Gastrocnemius medialis (tissue), 4 donors: ENCODE results near the gene RPN2.

Experiments
- POLR2A ChIP-seq, 2 donors: fragments of 450-650 bp; IDR thresholded peaks; one replicate each; pipeline ENCODE4 v1.6.1; 2017; ENCODE audit warnings: antibody characterized with exemption in 2 of 2, mild to moderate bottlenecking in 2 of 2, moderate library complexity in 2 of 2
- TF ChIP-seq, protein P1 (sequence below), 5 experiments: fragments of 450-650 bp in 3 of 5; fragments of 200-600 bp in 2 of 5; sonication (generic) in 2 of 5; IDR thresholded peaks in 4 of 5; conservative IDR thresholded peaks in 1 of 5; 1 replicate in 4 of 5; 2 replicates in 1 of 5; pipeline ENCODE4 v1.5.1; 2016 to 2019; ENCODE audit warnings: antibody characterized with exemption in 5 of 5, mild to moderate bottlenecking in 3 of 5, moderate library complexity in 3 of 5

DNA sequence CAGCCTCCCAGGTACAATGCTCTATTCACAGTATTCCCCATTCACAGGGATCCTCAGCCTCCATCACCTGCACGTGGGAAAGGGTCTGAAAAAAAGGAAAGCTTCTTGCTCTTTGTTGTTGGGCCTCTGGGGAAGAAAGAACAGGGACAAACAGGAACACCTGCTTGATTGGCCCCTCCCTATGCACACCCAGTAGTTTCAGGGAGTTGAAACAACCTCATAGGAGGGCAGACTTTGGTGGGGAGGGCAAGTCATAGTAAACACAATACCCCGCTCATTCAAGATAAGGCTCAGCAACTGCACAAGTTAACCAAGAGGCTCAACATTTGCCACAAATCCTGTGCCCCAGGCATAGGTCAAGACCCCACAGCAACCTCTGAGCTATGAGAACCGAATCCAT is 80.7 kb downstream of the RPN2 start:
- TF ChIP-seq, protein P1, sequence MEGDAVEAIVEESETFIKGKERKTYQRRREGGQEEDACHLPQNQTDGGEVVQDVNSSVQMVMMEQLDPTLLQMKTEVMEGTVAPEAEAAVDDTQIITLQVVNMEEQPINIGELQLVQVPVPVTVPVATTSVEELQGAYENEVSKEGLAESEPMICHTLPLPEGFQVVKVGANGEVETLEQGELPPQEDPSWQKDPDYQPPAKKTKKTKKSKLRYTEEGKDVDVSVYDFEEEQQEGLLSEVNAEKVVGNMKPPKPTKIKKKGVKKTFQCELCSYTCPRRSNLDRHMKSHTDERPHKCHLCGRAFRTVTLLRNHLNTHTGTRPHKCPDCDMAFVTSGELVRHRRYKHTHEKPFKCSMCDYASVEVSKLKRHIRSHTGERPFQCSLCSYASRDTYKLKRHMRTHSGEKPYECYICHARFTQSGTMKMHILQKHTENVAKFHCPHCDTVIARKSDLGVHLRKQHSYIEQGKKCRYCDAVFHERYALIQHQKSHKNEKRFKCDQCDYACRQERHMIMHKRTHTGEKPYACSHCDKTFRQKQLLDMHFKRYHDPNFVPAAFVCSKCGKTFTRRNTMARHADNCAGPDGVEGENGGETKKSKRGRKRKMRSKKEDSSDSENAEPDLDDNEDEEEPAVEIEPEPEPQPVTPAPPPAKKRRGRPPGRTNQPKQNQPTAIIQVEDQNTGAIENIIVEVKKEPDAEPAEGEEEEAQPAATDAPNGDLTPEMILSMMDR (IDR thresholded peaks at IDR 0.05 in 4 of 5, conservative IDR thresholded peaks at IDR 0.05 in 1 of 5) = no peak
- no peak for TF ChIP-seq POLR2A (IDR thresholded peaks at IDR 0.05)
